Gastrocnemius medialis (tissue), 4 donors: Measurements from ENCODE around the gene PPARA. TPM values are rescaled to one million over a fixed set of nuclear protein-coding genes. Genes with fewer than 3 reads are reported as not detected.
A peak's percentile ranks its signal among the peaks of the same experiment; 100 is the strongest.

Experiments
- ATAC-seq, 2 donors: fragments of 150-250 bp; one replicate each; pipeline ENCODE4 v1.9.1; 2016
- DNase-seq, 2 donors: peaks; one replicate each; pipeline ENCODE4 v3.0.0-alpha.2; 2019
- H3K27ac ChIP-seq, 4 donors: fragments of 200-600 bp; sonication (generic); 1 replicate in 1 of 4; 2 replicates in 3 of 4; pipeline ENCODE4 v1.5.1; 2016 to 2018; ENCODE audit warnings: mild to moderate bottlenecking in 2 of 4, moderate library complexity in 1 of 4
- H3K27me3 ChIP-seq, 3 donors: fragments of 200-600 bp; sonication (generic) in 2 of 3; 1 replicate in 1 of 3; 2 replicates in 2 of 3; pipeline versions ENCODE4 v1.5.1 to v1.6.0; 2016 to 2019; ENCODE audit warnings: mild to moderate bottlenecking in 1 of 3, moderate library complexity in 1 of 3
- H3K36me3 ChIP-seq, 2 donors: fragments of 200-600 bp; sonication (generic) in 1 of 2; one replicate each; pipeline ENCODE4 v1.5.1; 2017 to 2018
- H3K4me1 ChIP-seq, 2 donors: fragments of 200-600 bp; sonication (generic) in 1 of 2; one replicate each; pipeline ENCODE4 v1.5.1; 2016 to 2017; ENCODE audit warnings: mild to moderate bottlenecking in 2 of 2
- H3K4me3 ChIP-seq, 4 donors: fragments of 200-600 bp; sonication (generic) in 3 of 4; 1 replicate in 1 of 4; 2 replicates in 3 of 4; pipeline ENCODE4 v1.5.1; 2016 to 2019; ENCODE audit warnings: mild to moderate bottlenecking in 2 of 4
- H3K9me3 ChIP-seq, 3 donors: fragments of 200-600 bp; sonication (generic) in 2 of 3; 1 replicate in 1 of 3; 2 replicates in 2 of 3; pipeline ENCODE4 v1.5.1; 2016 to 2019
- CTCF ChIP-seq, 5 experiments: fragments of 450-650 bp in 3 of 5; fragments of 200-600 bp in 2 of 5; sonication (generic) in 2 of 5; IDR thresholded peaks in 4 of 5; conservative IDR thresholded peaks in 1 of 5; 1 replicate in 4 of 5; 2 replicates in 1 of 5; pipeline ENCODE4 v1.5.1; 2016 to 2019; ENCODE audit warnings: antibody characterized with exemption in 5 of 5, mild to moderate bottlenecking in 3 of 5, moderate library complexity in 3 of 5
- POLR2A ChIP-seq, 2 donors: fragments of 450-650 bp; IDR thresholded peaks; one replicate each; pipeline ENCODE4 v1.6.1; 2017; ENCODE audit warnings: antibody characterized with exemption in 2 of 2, mild to moderate bottlenecking in 2 of 2, moderate library complexity in 2 of 2
- in situ Hi-C, 4 donors: fragments of 200-750 bp; cut with MboI; loops; one replicate each; pipeline versions ENCODE4 v1.15.0 to v1.8.0; 2017; ENCODE audit warnings: low sequenced_read_pairs in 4 of 4
- intact Hi-C: fragments of 100-400 bp; cut with DNase I; formaldehyde crosslinking; loops from one replicate; pipeline ENCODE4 v1.15.1; 2023; ENCODE audit warnings: low total_unique reads
- total RNA-seq, 4 donors: library from RNA; depleted of rRNA; stranded (reverse); fragments of >200 nt; gene quantifications; one replicate each; pipeline versions ENCODE4 v1.1.0 to v1.2.3, GENCODE V29; 2016

PPARA gene
- total RNA-seq, 4 donors from 2014 or later: 29.6 to 74.8 (median 57.9) TPM

GRCh38 chr22:46122511-46122971 lies 27.8 kb upstream of the PPARA start:
- Histone ChIP-seq H3K36me3 (no peaks in the 10 kb centered on the region), H3K27ac (no peak overlapping the region), H3K4me3 (peak overlapping the region in 1 of 4 donors; percentile 29), H3K9me3 (no peaks in the 10 kb centered on the region), H3K4me1 (peaks cover 4% of the 10 kb centered on the region in 2 donors), H3K27me3 (no peaks in the 10 kb centered on the region)
- TF ChIP-seq POLR2A (IDR thresholded peaks at IDR 0.05): no peak
- peak; percentile 94 to 99 (median 98) for TF ChIP-seq CTCF (IDR thresholded peaks at IDR 0.05 in 4 of 5, conservative IDR thresholded peaks at IDR 0.05 in 1 of 5)
- in situ Hi-C loops: loop anchor here (5.0 to 10.0 kb wide), 2 partner anchors 190 to 192 kb away; no protein-coding TSS in a partner anchor
- intact Hi-C loops: loop anchor here (1.0 to 10.0 kb wide), 3 partner anchors 174 to 422 kb away; partner anchors contain the start of gene GTSE1
- DNase-seq (peak in 1 of 2 donors; percentile 65), ATAC-seq (peak; percentile 52 to 72)

GRCh38 chr22:46122980-46123693 lies 27.2 kb upstream of the PPARA start:
- in situ Hi-C loops: loop anchor here (5.0 to 10.0 kb wide), 2 partner anchors 189 to 192 kb away; no protein-coding TSS in a partner anchor
- Histone ChIP-seq H3K36me3 (no peaks in the 10 kb centered on the region), H3K27ac (no peak overlapping the region), H3K27me3 (no peaks in the 10 kb centered on the region), H3K4me3 (peak overlapping the region in 1 of 4 donors; percentile 29), H3K4me1 (peaks cover 4% of the 10 kb centered on the region in 2 donors), H3K9me3 (no peaks in the 10 kb centered on the region)
- no peak for DNase-seq
- no peak for ATAC-seq
- TF ChIP-seq CTCF (IDR thresholded peaks at IDR 0.05 in 4 of 5, conservative IDR thresholded peaks at IDR 0.05 in 1 of 5) (no peak), POLR2A (IDR thresholded peaks at IDR 0.05) (no peak)
- intact Hi-C loops: loop anchor here (1.0 to 10.0 kb wide), 3 partner anchors 173 to 422 kb away; partner anchors contain the start of gene GTSE1

GRCh38 chr22:46123694-46124382 lies 26.5 kb upstream of the PPARA start:
- DNase-seq (no peak), ATAC-seq (no peak)
- Histone ChIP-seq H3K27me3 (no peaks in the 10 kb centered on the region), H3K9me3 (no peaks in the 10 kb centered on the region), H3K36me3 (no peaks in the 10 kb centered on the region), H3K4me1 (peaks cover 4% of the 10 kb centered on the region in 2 donors), H3K4me3 (no peak overlapping the region), H3K27ac (no peak overlapping the region)
- no peak for TF ChIP-seq CTCF (IDR thresholded peaks at IDR 0.05 in 4 of 5, conservative IDR thresholded peaks at IDR 0.05 in 1 of 5)
- TF ChIP-seq POLR2A (IDR thresholded peaks at IDR 0.05): no peak
- intact Hi-C loops: loop anchor here (10.0 kb wide), 1 partner anchor 421 kb away; no protein-coding TSS in a partner anchor
- in situ Hi-C loops: loop anchor here (5.0 to 10.0 kb wide), 2 partner anchors 188 to 191 kb away; no protein-coding TSS in a partner anchor

- in situ Hi-C loops: loop anchor here (5.0 to 25.0 kb wide), 3 partner anchors 188 to 413 kb away; partner anchors contain the start of gene CELSR1 (in 1 of the 4)
- Histone ChIP-seq H3K36me3 (no peaks in the 10 kb centered on the region), H3K27me3 (no peaks in the 10 kb centered on the region), H3K27ac (no peak overlapping the region), H3K9me3 (no peaks in the 10 kb centered on the region), H3K4me1 (peaks cover 4 to 9% of the 10 kb centered on the region in 2 donors), H3K4me3 (no peak overlapping the region)
- intact Hi-C loops: loop anchor here (10.0 kb wide), 1 partner anchor 420 kb away; no protein-coding TSS in a partner anchor
- DNase-seq (no peak), ATAC-seq (no peak)
- TF ChIP-seq CTCF (IDR thresholded peaks at IDR 0.05 in 4 of 5, conservative IDR thresholded peaks at IDR 0.05 in 1 of 5): no peak
- no peak for TF ChIP-seq POLR2A (IDR thresholded peaks at IDR 0.05)
These were observed 25.8 kb upstream of the PPARA start for GRCh38 chr22:46124383-46125144.
